ENCODE results near the gene RACK1. TPM values are rescaled to one million over a fixed set of nuclear protein-coding genes. Genes with fewer than 3 reads are reported as not detected.
A peak's percentile ranks its signal among the peaks of the same experiment; 100 is the strongest.
"Not testable (repeated sequence)": the region's sequence is repeated elsewhere in the genome, so short reads cannot be mapped to it uniquely, and the experiment has no call there.

RACK1 gene
- total RNA-seq, 1 donor from 2014 or later = 1,189 TPM

- Mint-ChIP-seq H3K27me3 (ENCODE audit: low read depth) (no peaks in the 10 kb centered on the region), H3K36me3 (ENCODE audit: low read depth) (no peaks in the 10 kb centered on the region), H3K27ac (ENCODE audit: unreplicated experiment) (peak overlapping the region; percentile 90)
Measured at GRCh38 chr5:181217803-181218062, 26.0 kb downstream of the RACK1 start.

GRCh38 chr5:181217111-181217802, 26.4 kb downstream of the RACK1 start:
- peak overlapping the region; percentile 75 for H3K4me3 Mint-ChIP-seq (ENCODE audit: unreplicated experiment)
- peak; percentile 55 for TF ChIP-seq CTCF (IDR thresholded peaks at IDR 0.05)
- no peak for DNase-seq (ENCODE audit: low spot score)

More at GRCh38 chr5:181217803-181218062, 26.0 kb downstream of the RACK1 start:
- no peak for TF ChIP-seq CTCF (IDR thresholded peaks at IDR 0.05)
- Mint-ChIP-seq H3K9me3 (ENCODE audit: low read depth) (no peaks in the 10 kb centered on the region), H3K4me1 (ENCODE audit: low read depth) (peaks cover 38% of the 10 kb centered on the region), H3K4me3 (ENCODE audit: unreplicated experiment) (peak overlapping the region; percentile 75)
- DNase-seq (ENCODE audit: low spot score) = no peak

GRCh38 chr5:181215997-181216989, 27.4 kb downstream of the RACK1 start:
- Mint-ChIP-seq H3K27me3 (ENCODE audit: low read depth) (no peaks in the 10 kb centered on the region), H3K36me3 (ENCODE audit: low read depth) (no peaks in the 10 kb centered on the region), H3K4me3 (ENCODE audit: unreplicated experiment) (peak overlapping the region; percentile 68), H3K9me3 (ENCODE audit: low read depth) (no peaks in the 10 kb centered on the region), H3K27ac (ENCODE audit: unreplicated experiment) (peak overlapping the region; percentile 51), H3K4me1 (ENCODE audit: low read depth) (peaks cover 31% of the 10 kb centered on the region)
- TF ChIP-seq CTCF (IDR thresholded peaks at IDR 0.05) = no peak
- DNase-seq (ENCODE audit: low spot score) = no peak

More at GRCh38 chr5:181217111-181217802, 26.4 kb downstream of the RACK1 start:
- Mint-ChIP-seq H3K27me3 (ENCODE audit: low read depth) (no peaks in the 10 kb centered on the region), H3K4me1 (ENCODE audit: low read depth) (peaks cover 36% of the 10 kb centered on the region), H3K9me3 (ENCODE audit: low read depth) (no peaks in the 10 kb centered on the region), H3K36me3 (ENCODE audit: low read depth) (no peaks in the 10 kb centered on the region), H3K27ac (ENCODE audit: unreplicated experiment) (peak overlapping the region; percentile 90)

GRCh38 chr5:181214249-181214648, 29.5 kb downstream of the RACK1 start:
- H3K4me3 Mint-ChIP-seq (ENCODE audit: unreplicated experiment); H3K36me3 Mint-ChIP-seq (ENCODE audit: low read depth); H3K27me3 Mint-ChIP-seq (ENCODE audit: low read depth); H3K9me3 Mint-ChIP-seq (ENCODE audit: low read depth); H3K27ac Mint-ChIP-seq (ENCODE audit: unreplicated experiment); DNase-seq (ENCODE audit: low spot score): not testable (repeated sequence)
- peaks cover 26% of the 10 kb centered on the region for H3K4me1 Mint-ChIP-seq (ENCODE audit: low read depth)

- no peak for DNase-seq (ENCODE audit: low spot score)
- no peak for TF ChIP-seq CTCF (IDR thresholded peaks at IDR 0.05)
- Mint-ChIP-seq H3K4me1 (ENCODE audit: low read depth) (peaks cover 24% of the 10 kb centered on the region), H3K9me3 (ENCODE audit: low read depth) (no peaks in the 10 kb centered on the region), H3K27me3 (ENCODE audit: low read depth) (no peaks in the 10 kb centered on the region), H3K36me3 (ENCODE audit: low read depth) (no peaks in the 10 kb centered on the region), H3K4me3 (ENCODE audit: unreplicated experiment) (no peak overlapping the region), H3K27ac (ENCODE audit: unreplicated experiment) (no peak overlapping the region)
Measured at GRCh38 chr5:181212934-181213333, 30.8 kb downstream of the RACK1 start.

Data from chondrocyte (in vitro differentiated cells).